Measurements from ENCODE around the gene HDAC5.
"Not testable (repeated sequence)": the region's sequence is repeated elsewhere in the genome, so short reads cannot be mapped to it uniquely, and the experiment has no call there.

Gene HDAC5

DNA sequence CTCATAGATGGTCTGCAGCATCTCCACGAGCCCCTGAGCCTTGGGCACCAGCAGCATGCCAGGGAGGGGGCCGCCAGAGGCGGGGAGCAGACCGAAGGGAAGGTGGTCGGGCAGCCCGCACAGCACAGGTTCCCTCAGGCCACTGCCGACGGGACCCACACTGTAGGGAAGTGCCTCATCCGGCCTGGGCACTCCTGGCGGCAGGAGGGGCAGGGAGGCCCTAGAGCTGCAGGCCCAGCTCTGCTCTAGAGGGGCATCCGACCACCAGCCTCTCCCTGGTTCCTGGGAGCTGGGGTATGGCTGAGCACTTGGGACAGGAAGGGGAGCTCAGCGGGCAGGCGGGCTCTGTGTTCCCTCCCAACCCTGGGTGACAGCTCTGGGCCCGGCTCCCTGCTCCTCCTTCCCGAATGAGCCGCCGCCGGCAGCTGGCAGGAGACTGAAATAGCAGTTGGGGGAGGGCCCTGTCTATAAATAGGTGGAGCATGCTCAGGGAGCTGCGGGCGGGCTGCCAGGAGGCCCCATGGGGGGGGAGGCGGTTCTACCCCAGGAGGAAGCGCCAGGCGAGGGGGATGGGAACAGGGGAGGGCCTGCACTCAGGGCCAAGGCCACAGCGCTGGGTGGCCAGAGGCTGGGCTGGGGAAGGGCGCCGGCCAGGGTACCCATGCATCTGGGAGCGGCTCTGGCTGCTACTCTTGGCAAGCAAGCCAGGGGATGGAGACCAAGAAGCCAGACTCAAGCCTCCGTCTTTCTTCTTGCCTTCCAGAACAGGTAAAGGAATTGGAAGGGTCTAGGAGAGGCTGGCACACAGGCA lies 12.4 kb downstream of the HDAC5 start:
- DNase-seq = peak; percentile 97

DNA sequence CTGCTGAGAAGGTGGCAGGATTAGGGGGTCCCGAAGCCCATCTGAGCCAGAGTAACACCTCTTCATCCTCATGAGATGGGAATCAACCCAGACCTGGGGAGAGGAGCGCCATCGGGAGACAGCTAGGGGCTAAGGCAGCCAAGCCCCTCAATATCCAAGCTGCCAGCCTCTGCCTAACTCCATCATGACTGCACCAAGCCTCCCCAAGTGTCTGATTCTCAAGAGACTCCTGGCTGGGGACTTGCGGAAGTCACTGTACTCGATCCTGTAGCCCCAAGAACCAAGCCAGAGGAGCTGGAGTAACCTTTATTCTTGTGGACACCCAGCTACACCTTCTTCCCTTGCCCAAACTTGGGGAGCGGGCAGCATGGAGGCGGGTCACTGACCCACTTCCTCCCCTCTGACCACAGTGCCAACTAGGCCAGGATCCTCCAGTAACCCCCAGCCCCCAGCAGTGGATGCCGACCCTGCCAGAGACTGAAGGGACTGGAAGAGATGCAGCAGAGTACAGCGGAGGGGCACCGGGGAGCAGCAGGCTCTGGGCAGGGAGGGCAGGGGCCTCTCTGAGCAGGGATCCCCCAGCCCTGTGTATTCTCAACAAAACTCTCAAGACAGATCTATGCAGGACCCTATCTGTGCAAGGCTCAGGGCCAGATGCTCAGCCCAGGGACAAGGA lies 13.3 kb downstream of the HDAC5 start:
- no peak for DNase-seq

DNA sequence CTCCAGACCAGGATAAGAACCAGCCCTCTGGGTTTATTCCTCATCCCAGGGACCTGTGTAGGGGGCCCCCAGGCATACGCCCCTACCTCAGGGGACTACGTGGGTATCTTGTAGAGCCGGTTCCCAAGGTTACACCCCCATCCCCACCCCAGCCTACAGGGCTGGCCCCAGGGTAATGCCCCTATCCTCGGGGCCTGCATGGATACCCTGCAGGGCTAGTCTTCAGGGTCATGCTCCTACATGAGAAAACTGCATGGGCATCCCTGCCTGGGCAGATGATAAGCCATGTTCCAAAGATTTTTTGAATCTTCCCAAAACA lies 14.2 kb downstream of the HDAC5 start:
- no peak for DNase-seq

DNA sequence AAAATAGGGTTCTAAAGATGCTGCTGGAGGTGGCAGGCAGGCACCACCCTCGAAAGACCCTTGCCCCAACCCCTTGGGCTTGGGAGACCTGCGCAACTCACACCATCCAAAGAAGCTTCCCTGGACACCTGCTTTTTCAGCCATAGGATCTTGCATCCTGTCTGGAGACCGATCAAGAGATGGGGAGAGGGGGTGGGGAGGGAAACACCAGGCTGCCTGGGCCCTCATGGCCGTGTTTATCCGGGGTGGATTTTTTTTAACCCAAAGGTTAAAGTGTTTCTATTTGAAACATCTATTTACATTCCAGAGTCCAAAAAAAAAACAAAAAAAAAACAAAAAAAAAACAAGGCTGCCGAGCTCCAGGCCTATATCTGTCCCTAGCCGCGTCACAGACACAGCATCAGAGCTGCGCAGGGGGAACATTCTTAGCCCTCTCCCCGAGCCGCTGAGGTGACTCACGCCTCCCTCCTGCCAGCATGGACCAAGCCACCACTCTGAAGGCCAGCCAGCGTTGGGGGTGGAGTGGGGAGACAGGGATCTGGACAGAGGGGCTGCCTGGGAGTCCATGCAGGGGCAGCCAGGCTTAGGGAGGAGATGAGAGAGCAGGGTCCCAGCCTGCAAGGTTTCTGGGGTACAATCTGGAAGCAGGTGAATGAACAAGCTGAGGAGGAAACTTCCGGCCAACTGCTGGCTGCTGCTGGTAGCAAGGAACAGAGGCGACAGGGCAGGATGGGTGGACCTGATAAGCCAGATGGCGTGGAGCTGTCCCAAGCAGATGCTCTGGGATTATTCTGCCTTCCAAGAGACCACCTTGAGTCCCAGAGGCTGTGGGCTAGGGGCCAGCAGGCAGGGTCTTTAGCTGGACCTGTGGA lies 14.8 kb downstream of the HDAC5 start:
- DNase-seq = no peak

DNA sequence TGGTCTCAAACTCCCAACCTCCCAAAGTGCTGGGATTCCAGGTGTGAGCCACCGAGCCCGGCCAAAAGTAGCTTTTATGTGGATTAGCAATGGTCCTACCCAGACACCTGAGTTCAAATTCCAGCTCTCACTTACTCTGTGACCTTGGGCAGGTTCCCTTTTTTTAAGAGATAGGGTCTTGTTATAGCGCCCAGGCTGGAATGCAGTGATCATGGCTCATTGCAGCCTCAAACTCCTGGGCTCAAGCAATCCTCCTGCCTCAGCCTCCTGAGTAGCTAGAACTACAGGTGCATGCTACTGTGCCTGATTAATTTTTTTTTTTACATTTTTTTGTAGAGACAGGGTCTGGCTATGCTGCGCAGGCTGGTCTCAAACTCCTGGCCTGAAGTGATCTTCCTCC lies 16.6 kb downstream of the HDAC5 start:
- no peak for DNase-seq

DNA sequence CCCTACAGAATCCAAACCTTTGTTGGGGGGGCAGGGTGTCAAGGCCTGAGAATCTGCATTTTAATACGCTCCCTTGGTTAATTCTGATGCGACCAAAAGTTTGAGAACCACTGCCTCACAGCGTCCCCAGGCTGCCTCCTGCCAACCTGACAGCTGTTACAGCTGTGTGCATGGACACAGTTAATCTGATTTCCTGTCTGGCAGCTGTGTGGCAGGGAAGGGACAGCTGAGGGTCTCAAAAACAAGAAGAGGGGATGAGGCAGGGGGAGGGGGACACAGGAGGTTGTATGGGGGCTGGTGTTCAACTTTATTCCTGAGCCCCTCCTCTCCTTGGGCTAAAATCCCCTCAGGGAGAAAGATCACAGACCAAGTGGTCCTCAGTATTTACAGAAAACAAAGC lies 17.5 kb downstream of the HDAC5 start:
- no peak for DNase-seq

DNA sequence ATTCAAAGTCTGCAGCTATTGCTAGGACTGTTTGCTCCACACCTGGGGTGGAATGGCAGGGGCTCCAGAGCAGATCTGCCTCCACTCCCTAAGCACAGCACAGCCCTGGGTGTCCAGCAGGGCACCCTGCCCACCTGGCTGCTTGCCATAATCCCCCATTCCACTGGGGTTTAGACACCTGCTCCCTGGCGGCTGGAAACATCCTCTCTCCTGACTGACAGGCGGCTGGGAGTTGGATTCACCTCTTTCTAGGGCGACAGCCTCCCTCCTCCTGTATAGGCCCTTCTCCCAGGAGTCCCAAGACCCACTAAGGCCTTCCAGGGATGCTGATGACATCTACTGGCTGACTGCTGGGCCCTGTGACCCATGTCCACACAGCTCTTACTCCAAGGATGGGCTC lies 18.0 kb downstream of the HDAC5 start:
- DNase-seq = no peak

DNA sequence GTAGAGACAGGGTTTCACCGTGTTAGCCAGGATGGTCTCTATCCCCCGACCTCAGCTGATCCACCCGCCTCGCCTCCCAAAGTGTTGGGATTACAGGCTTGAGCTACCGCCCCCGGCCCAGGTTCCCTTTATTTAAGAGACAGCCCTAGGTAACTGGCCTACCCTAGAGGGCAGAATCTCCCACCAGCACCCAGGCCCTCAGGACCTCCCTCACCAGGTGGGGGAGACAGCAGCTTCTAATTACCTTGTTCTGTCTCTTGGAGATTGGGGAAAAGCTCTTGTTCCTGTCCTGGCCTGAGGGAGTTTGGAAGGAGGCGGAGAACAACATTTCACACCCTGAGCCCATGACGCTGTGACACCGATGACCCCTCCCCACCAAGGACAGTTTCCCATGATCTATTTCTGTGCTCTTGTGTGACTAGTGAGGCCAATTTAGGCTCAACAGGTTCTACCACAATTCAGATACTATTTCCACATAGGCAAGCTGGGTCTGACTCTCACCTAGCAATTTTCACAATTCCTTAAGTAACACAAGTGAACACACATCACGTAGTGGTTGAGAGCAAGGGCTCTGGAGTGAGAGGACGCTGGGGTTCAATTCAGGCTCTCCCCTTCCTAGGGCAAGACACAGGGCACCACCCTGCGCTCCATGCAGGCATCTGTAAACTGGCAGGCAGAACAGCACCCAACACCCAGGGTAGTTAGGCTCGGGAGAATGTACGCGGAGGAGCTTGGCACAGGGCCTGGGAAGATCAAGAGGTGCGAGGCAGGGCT lies 20.4 kb downstream of the HDAC5 start:
- no peak for DNase-seq

DNA sequence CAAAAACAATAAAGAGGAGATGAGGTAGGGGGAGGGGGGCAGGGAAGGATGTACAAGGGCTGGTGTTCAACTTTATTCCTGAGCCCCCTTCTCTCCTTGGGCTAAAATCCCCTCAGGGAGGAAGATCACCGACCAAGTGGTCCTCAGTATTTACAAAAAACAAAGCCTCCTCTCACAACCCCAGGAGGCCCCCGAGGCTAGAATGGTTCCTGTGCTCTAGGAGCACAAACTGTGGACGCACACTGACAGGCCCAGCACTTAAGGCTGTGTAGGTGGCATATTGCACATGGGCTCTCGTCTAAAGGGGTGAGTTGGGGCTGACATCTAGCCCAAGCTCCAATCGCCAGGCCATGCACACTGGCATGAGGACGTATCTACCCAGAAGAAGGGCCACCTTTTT lies 21.6 kb downstream of the HDAC5 start:
- not testable (repeated sequence) for DNase-seq

DNA sequence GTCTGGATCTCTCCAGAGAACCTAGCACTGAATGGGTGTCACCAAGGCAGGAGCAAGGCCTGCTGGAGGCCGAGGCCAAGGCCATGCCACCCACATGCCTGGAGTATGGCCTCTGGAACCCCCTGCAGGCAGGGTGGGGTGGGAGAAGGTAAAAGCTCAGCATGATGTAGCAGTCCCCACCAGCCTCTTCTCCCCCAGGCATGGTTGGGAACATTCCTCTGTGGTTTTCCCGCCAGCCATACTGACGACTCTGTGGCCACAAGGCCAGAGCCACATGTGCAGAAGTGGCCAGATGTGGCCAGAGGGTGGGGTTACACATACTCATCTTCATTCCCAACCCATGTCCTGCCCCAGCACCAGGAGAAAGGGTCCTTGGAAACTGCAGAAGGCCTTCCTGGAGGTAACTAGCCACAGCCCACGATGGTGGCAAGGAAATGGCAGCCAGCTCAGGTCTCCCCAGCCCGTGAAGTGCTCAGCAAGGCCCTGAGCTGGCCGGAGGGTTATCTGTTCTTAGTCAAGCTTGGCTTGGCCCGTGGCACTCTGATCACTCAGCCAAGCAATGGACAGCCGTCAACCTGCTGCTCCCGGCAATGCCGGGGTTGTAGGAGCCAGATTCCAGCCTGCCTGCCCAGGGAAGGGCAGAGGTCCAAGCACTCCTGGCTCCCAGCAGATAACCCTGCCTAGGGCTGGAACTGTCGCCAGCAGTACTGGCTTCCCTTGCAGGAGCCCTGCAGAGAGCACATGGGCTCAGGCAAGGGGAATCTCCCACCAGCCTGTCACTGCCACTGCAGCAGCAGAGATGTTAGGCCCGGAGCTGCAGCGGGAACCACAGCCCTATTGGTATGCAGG lies 26.1 kb downstream of the HDAC5 start:
- peak; percentile 27 for DNase-seq

DNA sequence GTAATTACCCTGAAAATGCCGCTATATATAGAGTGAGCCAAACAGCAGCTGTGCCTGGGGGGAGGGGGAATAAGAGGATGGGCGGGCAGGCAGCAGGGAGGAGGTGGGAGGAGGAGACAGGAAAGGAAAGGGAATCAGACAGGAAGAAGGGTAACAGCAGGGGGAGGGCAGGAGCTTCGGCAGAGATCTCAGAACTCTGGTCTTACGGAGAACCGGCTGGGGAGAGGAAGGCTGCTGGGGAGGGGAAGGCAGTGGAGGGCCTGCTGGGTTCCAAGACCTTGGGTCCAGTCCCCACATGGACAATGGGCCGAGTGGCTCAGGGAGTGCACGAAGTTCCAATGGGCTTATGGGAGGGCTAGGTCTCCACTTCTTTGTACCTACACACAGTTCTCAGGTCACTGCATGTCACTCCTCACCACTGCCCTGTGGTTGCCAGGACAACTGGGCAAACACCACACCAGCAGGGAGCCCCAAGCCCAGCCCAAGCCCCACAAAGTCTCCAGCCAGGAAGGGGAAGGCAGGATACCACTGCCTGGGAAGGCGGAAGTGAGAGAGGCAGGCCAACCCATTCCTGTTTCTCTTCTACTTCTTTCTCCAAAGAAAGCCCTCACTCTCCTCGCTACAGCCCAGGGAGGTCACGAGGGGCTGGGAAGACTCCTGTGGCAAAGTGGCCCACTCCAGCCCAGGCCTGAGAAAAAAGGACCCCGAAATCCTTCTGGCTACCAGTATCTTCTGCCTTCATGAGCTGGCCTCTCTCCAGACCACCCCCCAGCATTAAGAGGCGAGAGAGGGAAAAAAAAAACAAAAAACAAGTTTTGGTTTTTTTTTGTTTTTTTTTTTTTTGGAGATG lies 27.6 kb downstream of the HDAC5 start:
- DNase-seq = peak; percentile 78

DNA sequence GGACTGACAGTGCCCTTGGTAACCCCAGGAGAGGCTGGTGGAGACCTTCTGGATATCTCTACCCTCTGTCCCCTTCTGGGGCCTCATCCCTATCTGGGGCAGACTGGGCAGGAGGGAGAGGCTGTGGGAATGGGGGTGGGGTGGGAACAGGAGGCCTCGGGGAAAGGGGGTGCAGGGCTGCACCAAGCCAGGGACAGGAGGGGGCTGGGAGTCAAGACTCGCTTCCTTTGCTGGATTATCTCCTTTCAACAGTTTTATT lies 28.1 kb downstream of the HDAC5 start:
- DNase-seq = no peak

DNA sequence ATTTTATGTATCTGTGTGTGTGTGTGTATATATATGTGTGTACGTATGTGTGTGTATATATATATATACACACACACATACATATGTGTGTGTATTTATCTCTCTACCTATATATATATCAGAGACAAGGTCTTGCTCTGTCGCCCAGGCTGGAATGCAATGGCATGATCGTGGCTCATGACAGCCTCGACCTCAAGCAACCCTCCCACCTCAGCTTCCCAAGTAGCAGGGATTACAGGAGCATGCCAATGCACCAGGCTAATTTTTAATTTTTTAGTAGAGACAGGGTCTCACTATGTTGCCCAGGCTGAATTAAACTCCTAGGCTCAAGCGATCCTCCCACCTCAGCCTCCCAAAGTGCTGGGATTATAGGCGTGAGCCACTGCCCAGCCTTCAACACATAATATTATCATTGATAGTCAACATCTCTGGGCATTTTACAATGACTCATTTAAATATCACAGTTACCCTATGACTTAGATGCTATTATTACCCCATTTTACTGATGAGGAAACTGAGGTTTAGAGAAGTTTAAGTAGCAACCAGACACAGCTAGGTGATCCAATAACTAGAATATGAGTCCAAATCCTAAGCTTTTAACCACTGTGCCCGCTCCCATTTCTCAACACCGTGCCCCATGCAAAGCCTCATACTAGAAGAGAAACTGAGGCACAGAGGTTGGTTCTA lies 28.6 kb downstream of the HDAC5 start:
- no peak for DNase-seq

DNA sequence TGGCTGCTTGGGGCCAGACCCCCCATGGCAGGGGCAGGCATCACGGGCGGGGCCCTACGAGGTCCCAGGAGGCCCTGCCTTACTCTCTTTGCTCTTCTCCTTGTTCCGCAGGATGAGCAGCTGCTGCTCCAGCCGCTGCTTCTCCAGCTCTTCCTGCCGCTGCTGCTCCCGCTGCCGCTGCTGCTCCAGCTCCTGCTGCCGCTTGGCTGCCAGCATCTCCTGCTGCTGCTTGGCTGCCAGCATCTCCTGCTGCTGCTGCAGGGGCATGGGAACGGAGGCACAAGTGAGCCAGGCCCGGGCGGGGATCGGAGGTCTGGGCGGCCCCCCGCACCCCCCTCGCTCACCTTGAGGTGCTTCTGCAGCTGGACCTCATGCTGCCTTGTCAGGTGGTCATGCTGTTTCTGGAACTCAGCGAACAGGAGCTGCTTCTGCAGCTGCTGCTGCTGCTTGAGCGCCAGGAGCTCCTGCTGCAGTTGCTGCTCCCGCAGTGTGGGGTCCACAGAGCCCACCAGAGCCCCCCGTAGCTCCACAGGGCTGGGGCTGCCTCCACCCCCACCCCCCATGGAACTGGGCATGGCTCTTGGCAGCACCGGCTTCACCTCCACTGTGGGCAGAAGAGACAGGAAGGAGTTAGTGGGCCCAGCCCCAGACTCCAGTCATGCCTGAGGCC lies 30.1 kb downstream of the HDAC5 start:
- DNase-seq = no peak

DNA sequence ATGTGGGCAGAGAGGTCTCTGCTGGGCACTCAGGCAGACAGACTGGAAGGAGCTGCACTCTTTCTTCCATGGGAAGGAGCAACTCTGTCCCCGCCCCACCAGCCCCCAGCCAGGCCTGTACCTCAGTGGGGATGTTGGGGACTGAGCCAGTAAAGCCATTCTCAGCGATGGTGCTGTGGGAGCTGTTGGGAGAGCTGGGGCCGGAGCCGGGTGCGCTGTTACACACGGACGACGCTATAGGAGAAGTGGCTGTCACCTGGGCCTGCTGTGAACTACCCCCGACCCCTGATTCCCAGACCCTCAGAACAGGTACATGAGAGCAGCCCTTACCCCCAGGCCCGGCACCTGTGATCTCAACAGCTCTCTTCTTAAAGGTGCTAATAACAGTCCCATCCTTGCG lies 31.4 kb downstream of the HDAC5 start:
- DNase-seq = no peak

DNA sequence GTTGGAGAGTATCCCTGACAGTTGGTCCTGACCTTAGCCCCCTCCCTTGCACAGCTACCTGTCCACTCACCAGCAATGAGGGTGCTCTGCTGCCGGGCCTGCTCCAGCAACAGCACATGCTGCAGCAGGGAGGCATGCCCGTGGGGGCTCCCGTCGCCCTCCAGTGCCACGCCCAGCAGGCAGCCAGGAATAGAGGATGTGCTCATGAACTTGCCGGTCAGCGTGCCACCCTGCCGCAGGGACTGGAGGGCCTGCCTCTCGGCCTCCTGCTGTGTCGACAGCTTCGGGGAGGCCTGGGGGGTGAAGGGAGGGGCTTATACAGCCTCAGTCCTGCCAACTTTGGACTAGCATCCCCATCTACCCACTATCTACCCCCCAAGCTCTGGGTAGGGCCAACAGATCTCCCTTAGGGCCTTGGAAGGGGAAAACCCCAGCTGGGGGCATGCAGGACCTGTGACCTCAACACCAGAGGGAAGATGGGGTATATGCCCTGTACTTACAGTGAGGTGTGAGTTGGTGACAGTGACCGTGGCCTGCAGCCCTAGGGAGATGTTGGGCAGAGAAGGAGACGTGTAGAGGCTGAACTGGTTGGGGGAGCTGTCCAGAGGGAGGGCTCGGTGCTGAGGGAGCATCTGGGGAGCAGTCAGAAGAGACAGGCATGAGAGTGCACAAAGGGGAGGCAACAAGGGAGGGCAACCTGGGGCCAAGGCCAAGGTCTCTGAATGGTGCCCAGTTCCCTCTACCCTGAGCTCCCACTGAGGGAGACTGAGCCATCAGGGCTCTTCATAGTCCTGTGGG lies 32.0 kb downstream of the HDAC5 start:
- no peak for DNase-seq

DNA sequence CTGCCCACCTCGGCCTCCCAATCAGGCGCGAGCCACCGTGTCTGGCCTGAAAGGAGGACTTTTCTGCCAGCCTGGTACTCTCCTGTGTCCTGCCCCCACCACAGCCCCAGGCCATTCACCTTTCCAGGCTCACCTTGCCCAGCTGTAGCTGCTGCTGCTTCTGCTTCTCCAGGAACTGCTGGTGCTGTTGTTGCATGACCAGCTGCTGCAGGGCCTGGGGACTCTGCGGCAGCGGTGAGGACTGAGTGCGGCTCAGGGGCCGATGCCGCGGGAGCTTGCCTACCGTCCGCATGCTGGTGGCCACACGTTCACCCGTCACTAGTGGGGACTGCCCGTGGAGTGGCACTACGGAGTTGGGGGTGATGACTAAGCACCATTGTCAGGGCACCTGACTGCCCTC lies 35.2 kb downstream of the HDAC5 start:
- DNase-seq = no peak

DNA sequence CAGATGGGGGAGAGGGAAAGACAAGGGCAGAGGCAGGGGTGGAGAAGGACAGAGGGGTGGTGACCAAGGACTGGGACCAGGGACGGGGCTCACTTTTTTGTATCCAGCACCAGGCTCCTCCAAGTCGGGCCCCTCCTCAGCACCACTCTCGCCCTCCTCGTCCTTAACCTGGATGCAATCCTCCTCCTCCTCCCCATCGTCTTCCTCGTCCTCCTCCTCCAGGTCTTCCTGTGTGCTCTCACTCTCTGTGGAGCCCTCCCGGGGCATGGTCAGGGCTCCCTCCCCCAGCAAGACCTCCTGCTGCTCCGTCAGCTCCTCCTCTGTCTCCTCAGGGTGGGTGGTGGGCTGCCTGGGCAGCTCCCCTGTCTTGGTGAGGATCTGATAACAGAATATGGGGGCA lies 36.1 kb downstream of the HDAC5 start:
- no peak for DNase-seq
